ENCODE data around the gene PBX3.
"Not testable (repeated sequence)": the region's sequence is repeated elsewhere in the genome, so short reads cannot be mapped to it uniquely, and the experiment has no call there.

The PBX3 gene

GRCh38 chr9:125778538-125779219, 31.5 kb downstream of the PBX3 start:
- not testable (repeated sequence) for DNase-seq (ENCODE audit: low spot score)

GRCh38 chr9:125779220-125779565, 32.0 kb downstream of the PBX3 start:
- DNase-seq (ENCODE audit: low spot score): not testable (repeated sequence)

GRCh38 chr9:125782718-125783117, 35.5 kb downstream of the PBX3 start:
- no peak for DNase-seq (ENCODE audit: low spot score)

- DNase-seq (ENCODE audit: low spot score): no peak
Observed at GRCh38 chr9:125784286-125785049, 37.3 kb downstream of the PBX3 start.

GRCh38 chr9:125785248-125785751, 38.1 kb downstream of the PBX3 start:
- no peak for DNase-seq (ENCODE audit: low spot score)

GRCh38 chr9:125787715-125788114, 40.5 kb downstream of the PBX3 start:
- DNase-seq (ENCODE audit: low spot score): no peak

GRCh38 chr9:125789196-125789595, 42.0 kb downstream of the PBX3 start:
- no peak for DNase-seq (ENCODE audit: low spot score)

GRCh38 chr9:125794708-125795107, 47.5 kb downstream of the PBX3 start:
- no peak for DNase-seq (ENCODE audit: low spot score)

- no peak for DNase-seq (ENCODE audit: low spot score)
Observed at GRCh38 chr9:125795970-125796596, 48.9 kb downstream of the PBX3 start.

- DNase-seq (ENCODE audit: low spot score): no peak
Observed at GRCh38 chr9:125797930-125798329, 50.8 kb downstream of the PBX3 start.

GRCh38 chr9:125803526-125803925, 56.4 kb downstream of the PBX3 start:
- no peak for DNase-seq (ENCODE audit: low spot score)

GRCh38 chr9:125805057-125805456, 57.9 kb downstream of the PBX3 start:
- DNase-seq (ENCODE audit: low spot score): no peak

- no peak for DNase-seq (ENCODE audit: low spot score)
Observed at GRCh38 chr9:125805586-125805985, 58.4 kb downstream of the PBX3 start.

- no peak for DNase-seq (ENCODE audit: low spot score)
Observed at GRCh38 chr9:125807079-125807478, 59.9 kb downstream of the PBX3 start.

GRCh38 chr9:125810161-125810560, 63.0 kb downstream of the PBX3 start:
- DNase-seq (ENCODE audit: low spot score): no peak

- no peak for DNase-seq (ENCODE audit: low spot score)
Observed at GRCh38 chr9:125811002-125811401, 63.8 kb downstream of the PBX3 start.

- no peak for DNase-seq (ENCODE audit: low spot score)
Observed at GRCh38 chr9:125812403-125812802, 65.2 kb downstream of the PBX3 start.

GRCh38 chr9:125815568-125815967, 68.4 kb downstream of the PBX3 start:
- no peak for DNase-seq (ENCODE audit: low spot score)

GRCh38 chr9:125816321-125816720, 69.1 kb downstream of the PBX3 start:
- no peak for DNase-seq (ENCODE audit: low spot score)

- DNase-seq (ENCODE audit: low spot score): no peak
Observed at GRCh38 chr9:125820100-125820804, 73.1 kb downstream of the PBX3 start.

GRCh38 chr9:125821078-125821477, 73.9 kb downstream of the PBX3 start:
- no peak for DNase-seq (ENCODE audit: low spot score)

GRCh38 chr9:125822160-125822559, 75.0 kb downstream of the PBX3 start:
- no peak for DNase-seq (ENCODE audit: low spot score)

Data from Ammon's horn (tissue), 1 donor.